CD14-positive monocyte (primary cell): ENCODE measurements around the gene KLHL22. TPM values are rescaled to one million over a fixed set of nuclear protein-coding genes. Genes with fewer than 3 reads are reported as not detected.

Experiments used
- DNase-seq, 3 donors: peaks; one replicate each; pipeline ENCODE4 v3.0.0-alpha.2; 2011 to 2022
- H2AFZ ChIP-seq: 2 replicates; pipeline ENCODE4 v1.6.0; 2012; ENCODE audit warnings: mild to moderate bottlenecking, low read depth, low read length, inconsistent platforms; ENCODE audit not compliant: insufficient read depth, poor library complexity, severe bottlenecking
- H3K27ac ChIP-seq, 2 donors: 1 replicate in 1 of 2; 2 replicates in 1 of 2; pipeline ENCODE4 v1.5.1; 2012 to 2013; ENCODE audit warnings: low read length in 2 of 2, control low read depth in 1 of 2, inconsistent platforms in 1 of 2, low read depth in 1 of 2, mild to moderate bottlenecking in 1 of 2
- H3K27me3 ChIP-seq, 2 donors: one replicate each; pipeline versions ENCODE4 v1.6.0 to v1.6.1; 2011 to 2013; ENCODE audit warnings: low read length in 2 of 2; ENCODE audit not compliant: control insufficient read depth in 2 of 2, insufficient read depth in 2 of 2
- H3K36me3 ChIP-seq, 2 donors: replicated peaks in 1 of 2; 1 replicate in 1 of 2; 2 replicates in 1 of 2; pipeline versions ENCODE4 v1.5.1 to v1.6.1; 2012 to 2013; ENCODE audit warnings: low read length in 2 of 2, control low read depth in 1 of 2, inconsistent platforms in 1 of 2, mild to moderate bottlenecking in 1 of 2; ENCODE audit not compliant: insufficient read depth in 2 of 2, control insufficient read depth in 1 of 2
- H3K4me1 ChIP-seq, 2 donors: 1 replicate in 1 of 2; 2 replicates in 1 of 2; pipeline versions ENCODE4 v1.5.1 to v1.6.1; 2012 to 2013; ENCODE audit warnings: low read length in 2 of 2, control low read depth in 1 of 2, inconsistent platforms in 1 of 2, mild to moderate bottlenecking in 1 of 2, moderate library complexity in 1 of 2; ENCODE audit not compliant: insufficient read depth in 2 of 2, control insufficient read depth in 1 of 2
- H3K4me2 ChIP-seq: replicated peaks from 2 replicates; pipeline ENCODE3; 2012; ENCODE audit warnings: low read length, moderate library complexity, mild to moderate bottlenecking; ENCODE audit not compliant: poor library complexity, severe bottlenecking; ENCODE audit errors: extremely low read depth
- H3K4me3 ChIP-seq, 3 experiments: fragments of 200-600 bp in 1 of 3; sonication (generic) in 1 of 3; replicated peaks in 1 of 3; 1 replicate in 2 of 3; 2 replicates in 1 of 3; pipeline ENCODE4 v1.5.1; 2011 to 2013; ENCODE audit warnings: low read length in 3 of 3, mild to moderate bottlenecking in 3 of 3, control low read depth in 2 of 3, low read depth in 2 of 3, inconsistent platforms in 1 of 3, moderate library complexity in 1 of 3
- H3K79me2 ChIP-seq: 2 replicates; pipeline ENCODE4 v1.6.0; 2012; ENCODE audit warnings: mild to moderate bottlenecking, control low read depth, inconsistent platforms, low read length, moderate library complexity; ENCODE audit not compliant: insufficient read depth
- H3K9ac ChIP-seq: 2 replicates; pipeline ENCODE4 v1.6.0; 2017; ENCODE audit warnings: low read length, mild to moderate bottlenecking; ENCODE audit not compliant: insufficient read depth, poor library complexity, severe bottlenecking
- H3K9me3 ChIP-seq, 2 donors: replicated peaks in 1 of 2; 1 replicate in 1 of 2; 2 replicates in 1 of 2; pipeline versions ENCODE4 v1.5.1 to v1.6.1; 2012 to 2013; ENCODE audit warnings: low read length in 2 of 2, control low read depth in 1 of 2; ENCODE audit not compliant: control insufficient read depth in 1 of 2, insufficient read depth in 1 of 2
- H4K20me1 ChIP-seq: 2 replicates; pipeline ENCODE4 v1.6.0; 2012; ENCODE audit warnings: mild to moderate bottlenecking, low read length, control low read depth, moderate library complexity; ENCODE audit not compliant: insufficient read depth
- H3K27ac Mint-ChIP-seq, 7 donors: one replicate each; pipeline ENCODE4 v1.8.0; 2020; ENCODE audit warnings: mild to moderate bottlenecking in 7 of 7, mixed read lengths in 7 of 7, moderate library complexity in 6 of 7, inconsistent platforms in 2 of 7
- H3K27me3 Mint-ChIP-seq, 3 donors: one replicate each; pipeline ENCODE4 v1.8.0; 2021 to 2022; ENCODE audit warnings: low read depth in 3 of 3, mild to moderate bottlenecking in 3 of 3, mixed read lengths in 3 of 3, moderate library complexity in 3 of 3, inconsistent platforms in 1 of 3
- H3K36me3 Mint-ChIP-seq, 2 donors: one replicate each; pipeline ENCODE4 v1.8.0; 2020; ENCODE audit warnings: mixed read lengths in 2 of 2, inconsistent platforms in 1 of 2, mild to moderate bottlenecking in 1 of 2
- H3K4me1 Mint-ChIP-seq: one replicate; pipeline ENCODE4 v1.8.0; 2020; ENCODE audit warnings: mild to moderate bottlenecking, mixed read lengths
- H3K4me3 Mint-ChIP-seq, 2 donors: one replicate each; pipeline ENCODE4 v1.8.0; 2020; ENCODE audit warnings: mild to moderate bottlenecking in 2 of 2, mixed read lengths in 2 of 2, moderate library complexity in 1 of 2
- H3K9me3 Mint-ChIP-seq, 7 donors: one replicate each; pipeline ENCODE4 v1.8.0; 2020 to 2022; ENCODE audit warnings: mixed read lengths in 7 of 7, mild to moderate bottlenecking in 6 of 7, moderate library complexity in 6 of 7, inconsistent platforms in 2 of 7
- WGBS: methylation state at CpG from one replicate; pipeline ENCODE4 v1.1.5; 2013; ENCODE audit warnings: missing lambda C conversion rate; ENCODE audit not compliant: insufficient coverage; 5-methylcytosine and 5-hydroxymethylcytosine counted together
- intact Hi-C, 2 donors: fragments of 100-400 bp; cut with micrococcal nuclease; formaldehyde crosslinking; loops; one replicate each; pipeline versions ENCODE4 v1.15.0 to v1.15.1; 2023
- polyA plus RNA-seq, 3 donors: library from polyadenylated mRNA; depleted of rRNA in 1 of 3; unstranded in 2 of 3; stranded (reverse) in 1 of 3; fragments of 300-500 nt in 2 of 3; fragments of >200 nt in 1 of 3; fragmentation: Illumina TruSeq in 2 of 3; gene quantifications; 1 replicate in 2 of 3; 2 replicates in 1 of 3; pipeline ENCODE4 v1.2.3, GENCODE V29; 2012 to 2021
- TF ChIP-seq, protein P1 (sequence below): fragments of 200-600 bp; IDR thresholded peaks from one replicate; pipeline ENCODE4 v1.8.0; 2022; ENCODE audit warnings: antibody characterized with exemption, mild to moderate bottlenecking

The KLHL22 gene
- polyA plus RNA-seq, 3 donors: 7.8 to 15.6 (median 9.2) TPM

DNA sequence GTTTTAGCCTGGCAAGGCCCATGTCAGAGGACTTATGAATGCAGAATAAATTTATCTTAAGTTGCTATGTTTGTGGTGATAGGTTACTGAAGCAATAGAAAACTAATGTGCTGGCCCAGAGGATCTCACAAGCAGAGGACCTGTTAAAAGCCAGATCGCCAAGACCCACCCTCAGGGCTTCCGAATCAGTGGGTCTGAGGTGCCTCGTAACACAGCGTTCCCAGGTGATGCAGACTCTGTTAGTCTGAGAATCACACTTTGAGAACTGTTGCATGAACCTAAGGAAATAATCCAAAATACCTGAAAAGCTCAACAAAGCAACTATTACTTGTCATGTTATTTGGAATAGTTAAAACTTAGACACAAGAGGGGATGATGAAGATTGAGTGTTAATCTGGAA, 51.3 kb downstream of the KLHL22 start:
- Histone ChIP-seq H3K27ac (no peak overlapping the region), H3K9me3 (no peaks in the 10 kb centered on the region), H3K27me3 (peaks cover 0 to 1% of the 10 kb centered on the region in 2 donors), H3K4me3 (no peak overlapping the region), H3K9ac (no peak overlapping the region), H2AFZ (no peak overlapping the region), H3K36me3 (peaks cover 32 to 63% of the 10 kb centered on the region in 2 donors), H3K4me1 (no peaks in the 10 kb centered on the region), H3K79me2 (no peaks in the 10 kb centered on the region), H4K20me1 (peaks cover 7% of the 10 kb centered on the region), H3K4me2 (no peak overlapping the region)
- Mint-ChIP-seq H3K36me3 (peaks cover 60 to 76% of the 10 kb centered on the region in 2 donors), H3K4me3 (no peak overlapping the region), H3K27ac (no peak overlapping the region), H3K27me3 (peaks cover 4 to 10% (median 4%) of the 10 kb centered on the region in 3 donors), H3K9me3 (no peaks in the 10 kb centered on the region), H3K4me1 (no peaks in the 10 kb centered on the region)
- DNase-seq: no peak
- 97% methylated on average over 4 of the region's 4 CpGs for WGBS
- intact Hi-C loops: no loop called here
- TF ChIP-seq, protein P1, sequence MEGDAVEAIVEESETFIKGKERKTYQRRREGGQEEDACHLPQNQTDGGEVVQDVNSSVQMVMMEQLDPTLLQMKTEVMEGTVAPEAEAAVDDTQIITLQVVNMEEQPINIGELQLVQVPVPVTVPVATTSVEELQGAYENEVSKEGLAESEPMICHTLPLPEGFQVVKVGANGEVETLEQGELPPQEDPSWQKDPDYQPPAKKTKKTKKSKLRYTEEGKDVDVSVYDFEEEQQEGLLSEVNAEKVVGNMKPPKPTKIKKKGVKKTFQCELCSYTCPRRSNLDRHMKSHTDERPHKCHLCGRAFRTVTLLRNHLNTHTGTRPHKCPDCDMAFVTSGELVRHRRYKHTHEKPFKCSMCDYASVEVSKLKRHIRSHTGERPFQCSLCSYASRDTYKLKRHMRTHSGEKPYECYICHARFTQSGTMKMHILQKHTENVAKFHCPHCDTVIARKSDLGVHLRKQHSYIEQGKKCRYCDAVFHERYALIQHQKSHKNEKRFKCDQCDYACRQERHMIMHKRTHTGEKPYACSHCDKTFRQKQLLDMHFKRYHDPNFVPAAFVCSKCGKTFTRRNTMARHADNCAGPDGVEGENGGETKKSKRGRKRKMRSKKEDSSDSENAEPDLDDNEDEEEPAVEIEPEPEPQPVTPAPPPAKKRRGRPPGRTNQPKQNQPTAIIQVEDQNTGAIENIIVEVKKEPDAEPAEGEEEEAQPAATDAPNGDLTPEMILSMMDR: no peak

DNA sequence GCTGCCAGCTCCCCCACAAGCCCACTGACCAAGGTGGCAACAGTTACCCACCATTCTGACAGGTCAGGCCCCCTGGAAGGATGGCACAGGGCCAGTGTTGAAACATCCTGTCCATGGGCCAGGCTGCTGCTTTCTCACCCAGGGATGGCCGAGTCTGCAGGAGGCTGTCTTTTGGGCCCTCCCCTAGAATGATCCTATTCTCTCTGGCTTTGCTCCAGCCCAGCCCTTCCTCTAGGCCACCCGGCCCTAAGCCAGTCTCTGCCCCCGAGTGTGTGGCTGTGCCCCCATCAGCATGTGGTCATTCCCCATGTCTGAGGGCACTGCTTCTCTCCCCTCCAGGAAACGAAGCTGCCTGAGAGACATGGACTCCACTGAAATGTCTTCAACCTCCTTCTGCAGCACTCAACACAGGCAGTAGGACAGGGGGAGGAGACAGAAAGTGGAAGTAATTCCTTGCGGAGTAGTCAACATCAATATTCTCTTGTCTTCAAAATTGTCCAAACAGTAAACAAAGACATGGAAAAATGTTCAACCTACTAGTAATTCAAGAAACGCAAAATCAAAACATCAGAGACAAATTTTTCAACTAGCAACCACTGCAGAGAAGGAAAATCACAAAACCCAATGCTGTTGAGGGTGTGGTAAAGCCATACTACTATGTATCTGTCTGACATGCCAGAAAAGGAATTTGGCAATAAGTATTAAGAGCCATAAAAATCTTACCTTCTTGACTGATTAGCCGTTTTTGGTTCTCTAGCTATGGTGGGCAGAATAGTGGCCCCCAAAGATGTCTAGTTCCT, 52.9 kb downstream of the KLHL22 start:
- peaks cover 4 to 5% of the 10 kb centered on the region in 2 donors for H3K4me1 ChIP-seq
- intact Hi-C loops: no loop called here
- TF ChIP-seq, protein P1: no peak
- peaks cover 32 to 63% of the 10 kb centered on the region in 2 donors for H3K36me3 ChIP-seq
- no peak overlapping the region for H3K27ac ChIP-seq
- peaks cover 19 to 25% (median 20%) of the 10 kb centered on the region in 3 donors for H3K27me3 Mint-ChIP-seq
- WGBS: 95% methylated on average over 3 of the region's 7 CpGs
- peaks cover 8 to 17% of the 10 kb centered on the region in 2 donors for H3K27me3 ChIP-seq
- peaks cover 0 to 8% (median 0%) of the 10 kb centered on the region in 7 donors for H3K9me3 Mint-ChIP-seq
- H3K4me3 ChIP-seq: no peak overlapping the region
- H3K36me3 Mint-ChIP-seq: peaks cover 63 to 84% of the 10 kb centered on the region in 2 donors
- no peak overlapping the region for H3K4me2 ChIP-seq
- DNase-seq: no peak
- H2AFZ ChIP-seq: no peak overlapping the region
- no peak overlapping the region for H3K27ac Mint-ChIP-seq
- no peaks in the 10 kb centered on the region for H3K79me2 ChIP-seq
- H3K4me3 Mint-ChIP-seq: no peak overlapping the region
- no peak overlapping the region for H3K9ac ChIP-seq
- H3K9me3 ChIP-seq: no peaks in the 10 kb centered on the region
- peaks cover 4% of the 10 kb centered on the region for H3K4me1 Mint-ChIP-seq
- H4K20me1 ChIP-seq: peaks cover 7% of the 10 kb centered on the region
